GM23248 (cell line): ENCODE data around the gene MLN.

Experiments
- EZH2 ChIP-seq: fragments of 200-600 bp; sonication (generic); IDR thresholded peaks from 2 replicates; pipeline ENCODE4 v1.6.1; 2018; ENCODE audit warnings: antibody characterized with exemption, mild to moderate bottlenecking; ENCODE audit not compliant: insufficient read depth, poor library complexity, severe bottlenecking
- EZH2phosphoT487 ChIP-seq: fragments of 200-600 bp; sonication (generic); IDR thresholded peaks from 2 replicates; pipeline ENCODE4 v1.6.1; 2018; ENCODE audit warnings: antibody characterized with exemption, moderate library complexity, mild to moderate bottlenecking, low read depth; ENCODE audit not compliant: insufficient read depth

DNA sequence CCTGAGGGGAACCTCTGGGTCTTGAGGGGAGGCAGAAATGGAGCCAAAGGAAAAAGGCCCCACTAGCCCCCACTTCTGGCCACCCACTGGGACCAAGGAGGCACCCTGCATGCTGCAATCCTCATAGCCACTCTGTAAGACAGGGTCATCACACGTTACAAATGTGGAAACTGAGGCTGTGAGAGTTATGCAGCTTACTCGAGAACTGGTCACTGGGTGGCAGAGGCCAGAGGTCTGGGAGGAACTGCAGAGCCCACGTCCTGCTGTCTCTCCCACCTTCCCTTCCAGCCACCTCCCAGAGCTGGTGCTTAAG lies 33.0 kb downstream of the MLN start:
- TF ChIP-seq EZH2 (no peak), EZH2phosphoT487 (no peak)
